C1 segment of cervical spinal cord (tissue), 14 donors: ENCODE data around the gene PPP1R3D.
"Not testable (repeated sequence)": the region's sequence is repeated elsewhere in the genome, so short reads cannot be mapped to it uniquely, and the experiment has no call there.

Experiments used
- DNase-seq, 14 donors: peaks; one replicate each; lab custom pipeline; 2025; lab: John Stamatoyannopoulos, UW

The PPP1R3D gene

DNA sequence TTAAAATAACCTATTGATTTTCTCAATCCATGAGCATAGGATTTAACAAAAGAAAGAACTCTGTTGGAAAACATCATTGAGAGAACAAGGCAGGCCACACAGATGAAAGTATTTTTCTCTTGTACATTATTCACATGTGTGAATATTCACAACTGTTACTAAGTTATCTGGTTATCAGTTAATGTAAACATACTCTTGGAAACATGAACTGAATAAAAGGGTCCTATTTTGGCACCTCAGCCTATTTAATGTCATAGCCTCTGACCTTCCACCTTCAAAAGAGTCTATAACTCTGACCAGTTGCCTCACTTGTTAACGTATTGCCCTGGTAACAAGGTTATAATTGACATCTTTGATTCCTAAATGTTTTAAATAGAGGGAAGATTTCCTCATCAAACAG lies 14.7 kb downstream of the PPP1R3D start:
- DNase-seq: no peak

DNA sequence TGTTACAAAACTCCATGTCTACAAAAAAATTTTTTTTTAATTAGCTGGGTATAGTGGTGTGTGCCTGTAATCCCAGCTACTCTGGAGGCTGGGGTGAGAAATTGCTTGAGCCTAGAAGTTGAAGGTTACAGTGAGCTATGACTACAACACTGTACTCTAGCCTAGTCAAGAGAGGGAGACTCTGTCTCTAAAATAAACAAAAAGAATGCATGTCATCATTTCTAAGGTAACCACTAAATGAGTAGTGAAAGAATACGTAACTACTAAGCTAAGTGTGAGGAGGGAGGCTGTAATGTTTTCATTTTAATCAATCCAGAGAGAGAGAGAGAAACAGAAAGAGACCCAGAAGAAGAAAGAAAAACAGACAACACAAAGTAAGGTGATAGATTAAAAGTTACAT lies 16.6 kb downstream of the PPP1R3D start:
- no peak for DNase-seq

DNA sequence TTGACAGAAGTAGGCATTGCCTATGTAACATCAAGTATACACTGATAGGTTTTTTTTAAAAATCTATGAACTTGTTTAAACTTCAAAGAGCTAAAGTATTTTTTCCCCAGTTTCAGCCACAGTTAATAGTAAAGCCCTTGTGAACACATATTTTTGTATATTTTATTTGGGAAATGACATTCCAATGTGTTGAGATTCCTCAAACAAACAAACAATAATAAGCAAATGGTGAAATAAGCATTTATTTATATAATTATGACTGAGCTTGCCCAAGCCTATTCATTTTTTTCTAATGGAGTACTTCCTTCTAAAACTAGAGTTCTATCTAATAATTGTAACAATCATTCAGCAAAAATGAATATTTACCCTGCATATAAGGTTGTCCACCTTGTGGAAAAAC lies 19.2 kb downstream of the PPP1R3D start:
- no peak for DNase-seq

DNA sequence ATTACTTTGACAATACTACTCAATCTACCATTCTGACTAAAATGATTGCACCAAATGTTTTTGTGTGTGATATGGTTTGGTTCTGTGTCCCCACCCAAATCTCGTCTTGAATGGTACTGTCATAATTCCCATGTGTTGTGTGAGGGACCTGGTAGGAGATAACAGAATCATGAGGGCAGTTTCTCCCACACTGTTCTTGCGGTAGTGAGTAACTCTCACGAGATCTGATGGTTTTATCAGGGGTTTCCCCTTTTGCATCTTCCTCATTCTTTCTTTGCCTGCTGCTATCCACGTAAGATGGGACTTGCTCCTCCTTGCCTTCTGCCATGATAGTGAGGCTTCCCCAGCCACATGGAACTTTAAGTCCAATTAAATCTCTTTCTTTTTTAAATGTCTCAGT lies 27.5 kb downstream of the PPP1R3D start:
- DNase-seq: no peak

DNA sequence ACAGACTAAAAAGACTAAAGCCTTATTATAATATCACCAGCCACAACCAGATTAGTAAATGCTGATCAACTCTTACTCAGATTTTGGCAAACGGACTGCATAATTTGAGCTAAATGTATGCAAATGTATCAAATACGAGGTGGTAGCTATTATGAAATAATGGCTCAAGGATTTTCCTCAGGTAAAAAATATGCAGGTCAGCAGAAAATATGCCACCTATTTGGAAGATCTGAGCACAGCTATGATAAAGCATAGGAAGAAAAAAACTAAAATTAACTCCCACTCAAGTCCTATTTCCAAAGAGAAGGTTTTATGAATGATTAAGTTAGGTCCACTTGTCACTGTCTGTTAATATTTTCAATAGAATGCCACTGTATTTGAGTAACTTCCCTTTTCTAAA lies 29.1 kb downstream of the PPP1R3D start:
- DNase-seq: no peak

DNA sequence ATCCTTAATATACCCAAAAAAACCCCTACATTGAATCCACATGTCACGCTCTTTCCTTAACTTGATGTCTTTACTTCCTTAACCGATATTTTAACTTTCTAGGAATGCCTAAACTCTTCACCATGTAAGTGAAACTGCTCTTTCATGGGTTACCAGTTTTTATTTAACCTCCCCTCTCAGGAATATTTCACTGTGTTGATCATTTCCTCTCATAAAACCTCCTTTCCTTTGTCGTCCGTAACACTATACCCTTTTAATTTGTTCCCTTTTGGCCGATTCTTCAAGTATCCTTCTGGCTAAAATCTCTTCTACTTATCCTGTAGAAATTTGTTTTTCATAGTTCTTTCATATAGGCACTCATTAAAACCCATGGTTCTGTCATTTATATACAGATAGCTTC lies 31.2 kb downstream of the PPP1R3D start:
- DNase-seq: no peak

DNA sequence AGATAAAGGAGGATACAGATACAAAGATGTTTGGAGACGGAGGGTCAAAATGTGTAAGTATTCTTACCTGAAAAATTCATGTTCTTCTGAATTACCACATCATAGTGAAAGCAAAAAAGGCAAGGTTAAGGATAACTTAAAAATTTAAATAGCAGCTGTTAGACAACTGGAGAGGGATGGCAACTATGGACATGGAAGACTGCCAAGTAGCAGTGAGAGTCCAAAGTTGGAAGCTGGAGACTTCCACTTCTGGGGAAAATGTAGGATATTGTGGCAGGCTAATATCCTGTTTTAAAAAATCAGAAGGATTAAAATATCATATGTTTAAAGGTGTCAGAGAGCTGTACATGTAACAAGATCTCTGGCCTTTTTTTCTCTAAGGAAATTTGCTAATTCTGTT lies 36.5 kb downstream of the PPP1R3D start:
- DNase-seq: no peak

DNA sequence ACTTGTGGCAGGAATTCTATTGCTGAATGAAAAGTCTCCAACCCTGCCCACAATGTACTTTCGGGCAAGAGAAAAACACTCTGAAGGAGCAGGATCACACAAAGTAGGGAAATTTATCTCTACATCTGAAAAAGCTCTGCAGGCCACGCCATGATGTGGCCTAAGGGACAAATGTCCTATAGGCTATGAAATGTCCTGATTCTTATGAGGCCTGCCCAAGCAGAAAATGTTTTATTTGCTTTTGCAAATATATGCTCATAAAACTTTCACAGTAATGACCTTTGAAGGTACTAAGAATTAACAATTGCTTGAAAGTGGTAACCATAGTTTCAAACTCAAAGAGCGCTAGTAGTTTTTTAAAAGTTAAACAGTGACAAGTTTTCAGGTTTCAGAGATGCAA lies 37.6 kb downstream of the PPP1R3D start:
- no peak for DNase-seq

DNA sequence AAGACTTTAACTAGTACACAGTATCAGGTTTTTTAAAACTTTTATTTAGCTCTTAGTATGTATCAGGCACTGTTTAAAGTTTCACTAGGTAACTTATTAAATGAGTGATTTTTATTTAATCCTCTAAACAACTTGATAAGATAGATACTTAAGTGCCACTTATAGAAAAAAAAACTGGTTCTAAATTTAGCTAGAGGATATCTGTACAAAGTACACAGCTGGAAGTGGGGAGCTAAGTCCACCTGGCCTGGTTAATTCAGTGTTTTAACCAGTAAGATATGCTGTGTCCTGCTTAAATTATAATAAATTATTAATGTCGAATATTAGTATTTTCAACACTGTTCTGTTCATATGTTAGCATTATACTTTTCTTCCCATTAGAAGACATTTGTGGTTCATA lies 44.2 kb downstream of the PPP1R3D start:
- DNase-seq: no peak

DNA sequence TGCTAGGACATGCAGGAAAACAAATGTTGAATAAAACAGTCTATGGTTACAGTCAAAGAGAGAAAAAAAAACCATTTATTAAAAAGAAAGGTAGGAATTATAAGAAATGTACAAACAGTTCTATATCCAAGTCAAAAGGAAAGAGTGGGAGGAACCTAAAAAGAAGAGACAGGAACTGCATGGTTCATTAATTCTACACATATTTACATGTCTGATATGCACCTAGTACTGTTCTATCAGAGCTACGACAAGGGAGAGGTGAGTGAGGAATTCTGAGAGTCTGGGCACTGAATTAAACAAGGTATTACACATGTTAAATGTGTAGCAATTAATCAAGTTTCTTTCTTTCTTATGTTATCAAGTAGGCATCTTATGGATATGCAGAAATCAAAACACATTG lies 48.5 kb downstream of the PPP1R3D start:
- no peak for DNase-seq

DNA sequence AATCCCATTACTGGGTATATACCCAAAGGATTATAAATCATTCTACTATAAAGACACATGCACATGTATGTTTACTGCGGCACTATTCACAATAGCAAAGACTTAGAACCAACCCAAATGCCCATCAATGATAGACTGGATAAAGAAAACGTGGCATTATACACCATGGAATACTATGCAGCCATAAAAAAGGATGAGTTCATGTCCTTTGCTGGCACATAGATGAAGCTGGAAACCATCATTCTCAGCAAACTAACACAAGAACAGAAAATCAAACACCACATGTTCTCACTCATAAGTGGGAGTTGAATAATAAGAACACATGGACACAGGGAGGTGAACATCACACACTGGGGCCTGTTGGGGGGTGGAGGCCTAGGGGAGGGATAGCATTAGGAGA lies 50.1 kb downstream of the PPP1R3D start:
- not testable (repeated sequence) for DNase-seq

DNA sequence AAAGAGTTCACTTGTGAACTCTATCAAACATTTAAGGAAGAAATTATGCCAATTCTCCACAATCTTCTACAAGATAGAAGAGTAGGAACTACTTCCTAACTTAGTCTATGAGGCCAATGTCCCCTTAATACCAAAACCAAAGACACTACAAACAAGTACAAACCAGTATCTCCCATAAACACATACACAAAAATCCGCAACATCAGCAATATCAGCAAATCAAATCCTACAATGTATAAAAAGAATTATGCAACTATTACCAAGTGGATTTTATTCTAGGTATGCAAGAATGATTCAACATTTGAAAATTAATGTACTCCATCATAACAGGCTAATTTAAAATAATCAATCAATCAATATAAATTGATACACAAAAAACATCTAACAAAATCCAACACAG lies 52.1 kb downstream of the PPP1R3D start:
- DNase-seq: no peak
